Activated CD8-positive, alpha-beta T cell treated with anti-CD3 and anti-CD28 coated beads for 36 hours (primary cell): ENCODE results near the gene SERPINA1. TPM values are rescaled to one million over a fixed set of nuclear protein-coding genes. Genes with fewer than 3 reads are reported as not detected.

Experiments
- ATAC-seq: fragments of 200-7000 bp; cut with Tn5 transposase; one replicate; pipeline ENCODE4 v1.10.0; 2021; ENCODE audit warnings: mild to moderate bottlenecking, moderate library complexity
- CTCF ChIA-PET: fragments of 350-600 bp; sonication (Branson Sonifier 250); formaldehyde crosslinking; loops from one replicate; lab custom pipeline; 2021; ENCODE audit warnings: antibody characterized with exemption; lab: Charles Lee
- POLR2A ChIA-PET: fragments of 350-600 bp; sonication (Branson Sonifier 250); formaldehyde crosslinking; loops from one replicate; lab custom pipeline; 2021; ENCODE audit warnings: antibody characterized with exemption; lab: Charles Lee
- DNase-seq: peaks from one replicate; pipeline ENCODE4 v3.0.0-alpha.2; 2020
- H3K27ac Mint-ChIP-seq: one replicate; pipeline ENCODE4 v1.8.0; 2021; ENCODE audit warnings: mild to moderate bottlenecking, mixed read lengths
- H3K27me3 Mint-ChIP-seq: one replicate; pipeline ENCODE4 v1.8.0; 2021; ENCODE audit warnings: mixed read lengths
- H3K36me3 Mint-ChIP-seq: one replicate; pipeline ENCODE4 v1.8.0; 2021; ENCODE audit warnings: low read depth, mixed read lengths
- H3K4me1 Mint-ChIP-seq: one replicate; pipeline ENCODE4 v1.8.0; 2021; ENCODE audit warnings: low read depth, mixed read lengths
- H3K4me3 Mint-ChIP-seq: one replicate; pipeline ENCODE4 v1.8.0; 2021; ENCODE audit warnings: mild to moderate bottlenecking, moderate library complexity, mixed read lengths
- H3K9me3 Mint-ChIP-seq: one replicate; pipeline ENCODE4 v1.8.0; 2021; ENCODE audit warnings: mixed read lengths
- CTCF ChIP-seq: fragments of 200-600 bp; IDR thresholded peaks from one replicate; pipeline ENCODE4 v1.8.0; 2022; ENCODE audit warnings: antibody characterized with exemption, mild to moderate bottlenecking
- intact Hi-C: fragments of 100-400 bp; cut with micrococcal nuclease; formaldehyde crosslinking; loops from one replicate; pipeline ENCODE4 v1.10.0; 2022
- total RNA-seq, 2 experiments: library from RNA; stranded (reverse); gene quantifications; one replicate each; pipeline ENCODE4 v1.2.3, GENCODE V29; 2021

The SERPINA1 gene
- total RNA-seq, 2 experiments from 2014 or later: 1.0 to 1.9 TPM

GRCh38 chr14:94376976-94377865, 11.2 kb downstream of the SERPINA1 start:
- no peaks in the 10 kb centered on the region for H3K9me3 Mint-ChIP-seq
- DNase-seq: no peak
- no peak for ATAC-seq
- CTCF ChIA-PET: no interaction called here
- H3K4me1 Mint-ChIP-seq: peaks cover 3% of the 10 kb centered on the region
- no peak overlapping the region for H3K27ac Mint-ChIP-seq
- H3K4me3 Mint-ChIP-seq: no peak overlapping the region
- H3K27me3 Mint-ChIP-seq: peaks cover 2% of the 10 kb centered on the region
- POLR2A ChIA-PET: no interaction called here
- no peaks in the 10 kb centered on the region for H3K36me3 Mint-ChIP-seq
- no peak for TF ChIP-seq CTCF
- intact Hi-C loops: no loop called here

DNA sequence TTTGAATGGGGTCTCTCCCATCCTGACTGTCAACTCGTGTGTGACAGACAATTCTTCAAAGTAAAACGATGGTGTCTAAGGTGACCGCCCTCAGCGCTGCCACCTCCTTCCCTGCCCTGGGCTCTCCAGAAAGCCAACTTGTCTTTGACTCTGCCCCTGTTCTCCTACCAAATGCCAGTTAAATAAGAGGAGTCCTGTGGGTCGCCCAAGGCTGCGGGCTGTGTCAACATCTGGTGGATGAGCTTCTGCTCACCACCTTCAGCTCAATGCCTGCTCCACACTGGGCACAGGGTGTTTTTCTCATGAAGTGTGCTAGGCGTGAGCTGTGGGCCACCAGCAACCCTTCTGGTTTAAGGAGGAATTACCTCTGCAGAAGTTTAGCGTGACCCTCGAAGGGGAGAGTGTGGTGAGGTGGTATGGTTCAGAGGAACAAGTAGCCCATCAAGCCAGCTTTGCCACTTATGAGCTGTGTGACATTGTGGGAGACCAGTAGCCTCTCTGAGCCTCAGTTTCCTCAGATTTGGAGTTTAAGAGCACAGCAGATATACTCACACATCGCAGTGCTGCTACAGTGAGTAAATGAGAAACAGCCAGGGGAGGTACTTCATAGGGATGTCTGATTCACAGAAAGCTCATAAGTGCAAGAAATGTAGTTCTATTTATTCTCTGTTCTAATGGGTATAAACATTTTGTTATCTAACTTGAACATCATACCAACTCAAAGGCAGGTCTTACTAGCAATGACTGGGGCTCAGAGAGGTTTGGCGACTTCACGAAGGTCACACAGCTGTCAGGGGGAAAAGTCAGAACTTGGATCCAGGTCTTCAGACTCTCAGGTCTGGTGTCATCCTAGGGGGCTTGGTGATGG, 12.1 kb downstream of the SERPINA1 start:
- ChIA-PET POLR2A (interaction anchor here (0.7 kb wide), 1 partner anchor 14 kb away, joined by 3 read pairs; no protein-coding TSS in a partner anchor), CTCF (no interaction called here)
- no peak overlapping the region for H3K27ac Mint-ChIP-seq
- H3K9me3 Mint-ChIP-seq: no peaks in the 10 kb centered on the region
- ATAC-seq: no peak
- H3K27me3 Mint-ChIP-seq: peaks cover 2% of the 10 kb centered on the region
- intact Hi-C loops: no loop called here
- no peak overlapping the region for H3K4me3 Mint-ChIP-seq
- H3K36me3 Mint-ChIP-seq: no peaks in the 10 kb centered on the region
- H3K4me1 Mint-ChIP-seq: peaks cover 3% of the 10 kb centered on the region
- no peak for DNase-seq
- no peak for TF ChIP-seq CTCF

DNA sequence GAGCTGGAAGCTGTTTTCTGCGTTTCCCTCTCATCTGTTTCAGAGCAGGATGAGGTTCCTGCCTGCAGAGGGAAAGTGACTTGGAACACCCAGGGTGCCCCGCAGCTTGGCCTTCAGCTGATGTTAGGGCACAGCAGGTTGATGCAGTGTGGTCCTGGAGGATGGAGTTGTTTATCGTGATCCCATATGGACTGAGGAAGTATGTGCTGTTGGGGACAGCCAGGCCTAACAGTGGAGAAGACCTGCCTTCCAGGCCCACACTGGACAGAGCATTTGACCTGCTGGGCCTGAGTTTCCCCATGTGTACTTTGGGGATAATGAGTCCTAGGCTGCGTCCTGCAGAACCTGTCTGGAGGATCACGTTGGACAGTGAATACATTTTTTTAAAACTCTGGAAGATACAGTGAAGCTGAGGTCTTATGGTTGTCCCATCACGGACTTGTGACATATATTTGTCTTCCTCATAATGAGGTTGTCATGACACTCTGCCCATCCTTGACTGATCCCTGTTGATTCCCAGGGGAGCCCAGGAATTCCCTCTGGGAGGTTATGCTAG, 12.8 kb downstream of the SERPINA1 start:
- ATAC-seq: no peak

DNA sequence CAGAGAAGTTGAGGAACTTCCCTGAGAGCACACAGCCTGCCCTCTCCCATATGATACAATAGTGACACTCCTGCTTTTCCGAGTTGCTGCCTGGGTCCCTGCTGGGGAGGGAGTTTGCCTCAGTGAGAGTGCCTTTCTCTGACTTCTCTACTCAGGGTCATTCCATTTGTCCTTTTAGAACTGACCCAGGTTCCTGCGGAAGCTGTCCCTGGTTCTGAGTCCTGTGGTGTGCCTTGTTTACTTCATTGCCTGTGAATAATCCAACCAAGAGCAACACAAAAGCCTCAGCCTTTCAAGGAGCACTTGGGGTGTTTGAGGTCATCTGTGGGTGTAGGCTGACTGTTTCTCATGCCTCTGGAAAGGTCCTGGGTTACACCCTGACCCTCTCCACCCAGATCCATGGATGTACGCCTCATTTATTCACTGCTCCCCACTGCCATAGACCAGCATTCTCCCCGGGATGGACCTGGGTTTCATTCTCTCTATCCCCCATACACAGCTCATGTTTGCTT, 13.6 kb downstream of the SERPINA1 start:
- H3K9me3 Mint-ChIP-seq: no peaks in the 10 kb centered on the region
- ATAC-seq: no peak
- intact Hi-C loops: no loop called here
- no peak overlapping the region for H3K27ac Mint-ChIP-seq
- ChIA-PET POLR2A (no interaction called here), CTCF (no interaction called here)
- no peak overlapping the region for H3K4me3 Mint-ChIP-seq
- TF ChIP-seq CTCF: no peak
- H3K36me3 Mint-ChIP-seq: no peaks in the 10 kb centered on the region
- peaks cover 2% of the 10 kb centered on the region for H3K27me3 Mint-ChIP-seq
- DNase-seq: no peak
- H3K4me1 Mint-ChIP-seq: no peaks in the 10 kb centered on the region

More for the DNA sequence above, 12.8 kb downstream of the SERPINA1 start:
- no peak overlapping the region for H3K27ac Mint-ChIP-seq
- no peaks in the 10 kb centered on the region for H3K36me3 Mint-ChIP-seq
- ChIA-PET CTCF (no interaction called here), POLR2A (no interaction called here)
- no peak overlapping the region for H3K4me3 Mint-ChIP-seq
- intact Hi-C loops: no loop called here
- peaks cover 3% of the 10 kb centered on the region for H3K4me1 Mint-ChIP-seq
- H3K9me3 Mint-ChIP-seq: no peaks in the 10 kb centered on the region
- TF ChIP-seq CTCF: no peak
- DNase-seq: no peak
- peaks cover 2% of the 10 kb centered on the region for H3K27me3 Mint-ChIP-seq
